Stimulated activated CD8-positive, alpha-beta memory T cell treated with anti-CD3 and anti-CD28 coated beads, Interleukin-4, amount 100 ng/mL, for 4 hours (primary cell): Measurements from ENCODE around the gene GALNT11.

Source experiments
- DNase-seq, 2 donors: peaks; one replicate each; pipeline ENCODE4 v3.0.0-alpha.2; 2020; ENCODE audit warnings: low read depth in 2 of 2, low spot score in 1 of 2

The GALNT11 gene

GRCh38 chr7:152144557-152145245 is 119.2 kb downstream of the GALNT11 start:
- DNase-seq: no peak

GRCh38 chr7:152145853-152146466 is 120.5 kb downstream of the GALNT11 start:
- DNase-seq: no peak

GRCh38 chr7:152148706-152149105 is 123.2 kb downstream of the GALNT11 start:
- no peak for DNase-seq

GRCh38 chr7:152149363-152149762 is 123.9 kb downstream of the GALNT11 start:
- DNase-seq: no peak

- no peak for DNase-seq
Measured at GRCh38 chr7:152152267-152152666, 126.8 kb downstream of the GALNT11 start.

- no peak for DNase-seq
Measured at GRCh38 chr7:152158801-152159587, 133.5 kb downstream of the GALNT11 start.

- DNase-seq: no peak
Measured at GRCh38 chr7:152161171-152161570, 135.7 kb downstream of the GALNT11 start.

- no peak for DNase-seq
Measured at GRCh38 chr7:152162287-152162686, 136.8 kb downstream of the GALNT11 start.
